ENCODE results near the gene RAB23.

Gene RAB23

GRCh38 chr6:57209030-57209429 lies 13.1 kb downstream of the RAB23 start:
- Histone ChIP-seq H3F3A (ENCODE audit: insufficient read depth, low read length) (no peaks in the 10 kb centered on the region), H3K9me2 (ENCODE audit: low read depth, low read length) (no peaks in the 10 kb centered on the region), H3K4me1 (ENCODE audit: insufficient read depth, low read length, severe bottlenecking) (no peaks in the 10 kb centered on the region), H3K4me2 (ENCODE audit: low read length) (no peak overlapping the region), H3K27me3 (ENCODE audit: insufficient read depth, low read length) (no peaks in the 10 kb centered on the region), H3K79me2 (ENCODE audit: insufficient read depth, low read length) (no peaks in the 10 kb centered on the region), H2AFZ (ENCODE audit: low read length) (no peak overlapping the region), H3K9ac (ENCODE audit: low read length) (no peak overlapping the region), H3K27ac (ENCODE audit: low read depth, low read length, poor library complexity, severe bottlenecking) (no peak overlapping the region), H3K4me3 (ENCODE audit: low read depth, low read length, poor library complexity, severe bottlenecking) (no peak overlapping the region), H4K20me1 (ENCODE audit: insufficient read depth, low read length) (no peaks in the 10 kb centered on the region), H3K36me3 (ENCODE audit: insufficient read depth, low read length) (no peaks in the 10 kb centered on the region), H3K9me3 (ENCODE audit: low read length) (no peaks in the 10 kb centered on the region)
- TF ChIP-seq EZH2 (IDR thresholded peaks at IDR 0.05; ENCODE audit: borderline replicate concordance, low read length) (no peak), CTCF (IDR thresholded peaks at IDR 0.05; ENCODE audit: low read length) (no peak)

DNA sequence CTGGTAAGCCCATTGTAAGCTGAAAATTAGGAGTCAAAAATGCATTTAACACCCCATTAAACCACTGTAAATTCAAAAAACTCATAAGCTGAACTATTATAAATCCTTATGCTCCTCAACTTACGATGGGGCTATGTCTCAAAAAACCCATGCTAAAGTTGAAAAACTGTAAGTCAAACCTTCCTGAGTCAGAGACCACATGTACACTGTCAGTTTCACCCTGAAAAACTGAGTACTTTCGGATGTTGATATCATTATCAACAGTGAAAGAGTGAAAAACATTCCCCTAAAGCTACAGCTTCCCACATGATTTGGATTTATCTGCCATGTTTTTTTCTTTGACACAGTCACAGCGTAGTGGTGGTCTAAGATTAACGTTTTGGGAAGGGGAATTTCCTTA lies 14.2 kb downstream of the RAB23 start:
- no peak for TF ChIP-seq CTCF (IDR thresholded peaks at IDR 0.05; ENCODE audit: low read length)
- no peak for TF ChIP-seq EZH2 (IDR thresholded peaks at IDR 0.05; ENCODE audit: borderline replicate concordance, low read length)
- no peaks in the 10 kb centered on the region for H3K4me1 ChIP-seq (ENCODE audit: insufficient read depth, low read length, severe bottlenecking)
- H3K79me2 ChIP-seq (ENCODE audit: insufficient read depth, low read length), result no peaks in the 10 kb centered on the region
- no peak overlapping the region for H3K4me2 ChIP-seq (ENCODE audit: low read length)
- H3K36me3 ChIP-seq (ENCODE audit: insufficient read depth, low read length), result no peaks in the 10 kb centered on the region
- H3F3A ChIP-seq (ENCODE audit: insufficient read depth, low read length), result no peaks in the 10 kb centered on the region
- H4K20me1 ChIP-seq (ENCODE audit: insufficient read depth, low read length), result no peaks in the 10 kb centered on the region
- H3K9ac ChIP-seq (ENCODE audit: low read length), result no peak overlapping the region
- no peak overlapping the region for H3K27ac ChIP-seq (ENCODE audit: low read depth, low read length, poor library complexity, severe bottlenecking)
- H3K27me3 ChIP-seq (ENCODE audit: insufficient read depth, low read length), result no peaks in the 10 kb centered on the region
- no peaks in the 10 kb centered on the region for H3K9me3 ChIP-seq (ENCODE audit: low read length)
- H2AFZ ChIP-seq (ENCODE audit: low read length), result no peak overlapping the region
- no peaks in the 10 kb centered on the region for H3K9me2 ChIP-seq (ENCODE audit: low read depth, low read length)
- no peak overlapping the region for H3K4me3 ChIP-seq (ENCODE audit: low read depth, low read length, poor library complexity, severe bottlenecking)

DNA sequence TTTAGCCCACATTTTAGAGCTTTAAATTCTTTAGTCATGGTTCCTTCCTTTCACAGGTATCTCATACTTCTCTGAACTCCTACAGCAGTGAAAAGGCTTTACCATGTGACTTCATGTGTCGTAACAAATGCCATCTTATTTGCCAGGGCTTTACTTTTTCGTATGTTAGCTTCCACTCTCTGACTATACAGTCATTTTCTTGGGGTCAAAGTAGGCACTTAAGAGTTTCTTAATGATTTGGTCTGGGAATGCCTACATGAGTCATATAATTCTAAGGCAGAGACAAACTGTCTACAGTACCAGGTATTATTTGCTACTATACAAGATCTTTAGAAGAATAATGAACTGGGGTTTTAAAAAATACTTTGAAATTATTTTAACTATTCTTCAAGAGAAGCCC lies 15.0 kb downstream of the RAB23 start:
- TF ChIP-seq CTCF (IDR thresholded peaks at IDR 0.05; ENCODE audit: low read length), result no peak
- TF ChIP-seq EZH2 (IDR thresholded peaks at IDR 0.05; ENCODE audit: borderline replicate concordance, low read length), result no peak
- Histone ChIP-seq H3F3A (ENCODE audit: insufficient read depth, low read length) (no peaks in the 10 kb centered on the region), H3K9me2 (ENCODE audit: low read depth, low read length) (no peaks in the 10 kb centered on the region), H3K4me3 (ENCODE audit: low read depth, low read length, poor library complexity, severe bottlenecking) (no peak overlapping the region), H3K79me2 (ENCODE audit: insufficient read depth, low read length) (no peaks in the 10 kb centered on the region), H3K9ac (ENCODE audit: low read length) (no peak overlapping the region), H3K36me3 (ENCODE audit: insufficient read depth, low read length) (no peaks in the 10 kb centered on the region), H4K20me1 (ENCODE audit: insufficient read depth, low read length) (no peaks in the 10 kb centered on the region), H3K4me1 (ENCODE audit: insufficient read depth, low read length, severe bottlenecking) (no peaks in the 10 kb centered on the region), H3K9me3 (ENCODE audit: low read length) (no peaks in the 10 kb centered on the region), H3K27ac (ENCODE audit: low read depth, low read length, poor library complexity, severe bottlenecking) (no peak overlapping the region), H3K27me3 (ENCODE audit: insufficient read depth, low read length) (no peaks in the 10 kb centered on the region), H2AFZ (ENCODE audit: low read length) (no peak overlapping the region), H3K4me2 (ENCODE audit: low read length) (no peak overlapping the region)

Measured in OCI-LY1 (cell line).